IgD-negative memory B cell (primary cell): ENCODE data around the gene DMXL2. TPM values are rescaled to one million over a fixed set of nuclear protein-coding genes. Genes with fewer than 3 reads are reported as not detected.
"Not testable (repeated sequence)": the region's sequence is repeated elsewhere in the genome, so short reads cannot be mapped to it uniquely, and the experiment has no call there.

ENCODE experiments used
- H3K27ac Mint-ChIP-seq, 3 donors: one replicate each; pipeline ENCODE4 v1.8.0; 2020 to 2022; ENCODE audit warnings: mild to moderate bottlenecking in 3 of 3, mixed read lengths in 3 of 3, moderate library complexity in 1 of 3
- H3K27me3 Mint-ChIP-seq: one replicate; pipeline ENCODE4 v1.8.0; 2021; ENCODE audit warnings: mixed read lengths
- H3K36me3 Mint-ChIP-seq: one replicate; pipeline ENCODE4 v1.8.0; 2020; ENCODE audit warnings: mild to moderate bottlenecking, mixed read lengths
- H3K4me1 Mint-ChIP-seq, 3 donors: one replicate each; pipeline ENCODE4 v1.8.0; 2020 to 2022; ENCODE audit warnings: mixed read lengths in 3 of 3, mild to moderate bottlenecking in 1 of 3
- H3K4me3 Mint-ChIP-seq, 4 donors: one replicate each; pipeline ENCODE4 v1.8.0; 2020 to 2022; ENCODE audit warnings: mild to moderate bottlenecking in 4 of 4, mixed read lengths in 4 of 4, moderate library complexity in 3 of 4
- H3K9me3 Mint-ChIP-seq, 3 donors: one replicate each; pipeline ENCODE4 v1.8.0; 2020 to 2021; ENCODE audit warnings: mixed read lengths in 3 of 3, mild to moderate bottlenecking in 1 of 3
- polyA plus RNA-seq: library from polyadenylated mRNA; unstranded; fragments of 300-500 nt; fragmentation: Illumina TruSeq; gene quantifications from one replicate; pipeline ENCODE4 v1.2.3, GENCODE V29; 2021

DMXL2 gene
- polyA plus RNA-seq, 1 donor from 2014 or later, result 1.1 TPM

DNA sequence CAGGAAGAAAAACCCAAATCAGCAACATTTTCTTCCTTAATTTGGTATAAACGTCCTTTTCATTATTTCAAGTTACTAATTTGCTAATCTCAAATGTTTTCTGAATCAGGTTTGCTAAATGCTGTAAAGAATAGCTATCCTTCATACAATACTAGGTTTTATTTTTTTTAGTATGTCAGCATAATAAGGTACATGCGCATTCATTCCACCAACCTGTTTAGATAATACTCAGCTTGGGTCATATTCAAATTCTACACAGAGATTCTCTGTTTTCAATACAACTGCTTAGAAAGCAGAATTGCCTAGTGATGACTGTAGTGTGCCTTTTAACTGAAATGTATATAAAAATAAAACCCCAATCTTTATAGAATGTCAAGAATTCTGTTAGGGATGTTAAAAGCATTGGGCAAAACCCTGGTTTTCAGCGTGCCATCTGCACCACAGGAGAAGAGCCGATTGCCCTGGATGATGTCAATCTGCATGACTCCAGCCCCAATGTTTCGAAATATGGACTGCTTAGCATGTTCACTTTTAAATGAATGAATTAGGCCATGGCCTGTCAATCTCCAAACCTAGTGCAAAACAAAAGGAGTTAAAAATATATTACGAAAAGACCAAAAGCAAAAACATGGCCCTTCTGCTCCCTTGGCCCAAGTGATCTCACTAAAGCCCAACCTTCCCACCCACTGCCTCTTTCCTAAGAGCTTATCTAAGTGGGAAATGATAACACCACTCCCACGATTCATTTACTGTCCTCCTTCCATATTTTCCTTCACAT, 173.8 kb downstream of the DMXL2 start:
- no peak overlapping the region for H3K27ac Mint-ChIP-seq
- no peaks in the 10 kb centered on the region for H3K27me3 Mint-ChIP-seq
- H3K36me3 Mint-ChIP-seq, result peaks cover 4% of the 10 kb centered on the region
- no peaks in the 10 kb centered on the region for H3K4me1 Mint-ChIP-seq
- H3K4me3 Mint-ChIP-seq, result no peak overlapping the region
- H3K9me3 Mint-ChIP-seq, result no peaks in the 10 kb centered on the region

DNA sequence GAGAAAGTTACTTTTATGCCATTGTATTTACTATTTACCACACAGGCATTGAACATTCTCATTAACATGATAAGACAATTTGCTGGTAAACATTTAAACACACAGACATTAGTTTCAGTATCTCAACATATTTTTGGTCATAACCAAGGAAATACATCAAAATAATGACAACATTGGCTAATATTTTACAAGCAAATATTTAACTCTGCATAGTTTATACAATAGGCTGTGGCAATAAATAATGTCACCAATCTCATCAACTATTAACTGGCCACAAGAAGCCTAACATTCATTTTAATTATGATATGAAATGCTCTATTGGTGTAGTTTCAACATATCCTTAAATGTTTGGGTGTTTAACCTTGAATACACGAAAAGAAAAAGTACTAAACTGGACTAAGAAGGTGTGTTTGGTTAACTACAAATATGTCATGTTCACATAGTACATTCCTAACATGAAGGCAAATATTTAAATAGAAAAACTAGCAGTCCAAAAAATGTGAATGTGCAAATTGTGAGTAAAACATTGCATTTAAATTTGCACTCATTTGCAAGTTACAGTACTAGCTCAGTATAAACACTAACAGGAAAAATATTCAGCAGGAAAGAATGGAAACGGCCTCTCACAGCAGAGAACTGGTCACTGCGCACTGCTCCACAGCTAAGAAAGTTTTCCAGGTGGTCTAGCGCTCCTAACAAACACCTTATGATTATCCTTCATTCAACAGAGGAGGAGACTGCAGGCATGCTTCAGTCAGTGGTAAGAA, 174.5 kb downstream of the DMXL2 start:
- H3K27me3 Mint-ChIP-seq, result no peaks in the 10 kb centered on the region
- no peak overlapping the region for H3K27ac Mint-ChIP-seq
- no peaks in the 10 kb centered on the region for H3K9me3 Mint-ChIP-seq
- H3K4me3 Mint-ChIP-seq, result no peak overlapping the region
- H3K4me1 Mint-ChIP-seq, result no peaks in the 10 kb centered on the region
- peaks cover 4% of the 10 kb centered on the region for H3K36me3 Mint-ChIP-seq

DNA sequence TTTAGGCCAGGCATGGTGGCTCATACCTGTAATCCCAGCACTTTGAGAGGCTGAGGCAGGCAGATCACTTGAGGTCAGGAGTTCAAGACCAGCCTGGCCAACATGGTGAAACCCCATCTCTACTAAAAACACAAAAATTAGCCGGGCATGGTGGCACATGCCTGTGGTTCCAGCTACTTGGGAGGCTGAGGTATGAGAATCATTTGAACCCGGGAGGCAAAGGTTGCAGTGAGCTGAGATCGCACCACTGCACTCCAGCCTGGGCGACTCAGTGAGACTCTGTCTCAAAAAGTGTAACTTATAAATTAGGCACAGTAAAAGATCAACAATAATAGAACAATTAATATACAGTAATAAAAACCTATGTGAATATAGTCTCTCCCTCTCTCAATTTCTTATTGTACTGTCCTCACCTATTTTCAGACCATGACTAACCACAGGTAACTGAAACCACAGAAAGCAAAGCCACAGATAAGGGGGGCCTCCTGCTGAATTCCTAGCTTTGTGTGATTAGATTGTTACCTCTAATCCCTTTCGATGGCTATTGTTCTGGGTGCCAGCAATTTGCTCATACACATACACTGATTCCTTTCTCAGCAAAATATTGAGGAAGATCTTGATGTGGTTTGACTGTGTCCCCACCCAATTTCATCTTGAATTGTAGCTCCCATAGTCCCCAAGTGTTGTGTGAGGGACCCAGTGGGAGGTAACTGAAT, 176.4 kb downstream of the DMXL2 start:
- not testable (repeated sequence) for H3K4me1 Mint-ChIP-seq, H3K36me3 Mint-ChIP-seq, H3K27me3 Mint-ChIP-seq, H3K4me3 Mint-ChIP-seq, H3K9me3 Mint-ChIP-seq, H3K27ac Mint-ChIP-seq

DNA sequence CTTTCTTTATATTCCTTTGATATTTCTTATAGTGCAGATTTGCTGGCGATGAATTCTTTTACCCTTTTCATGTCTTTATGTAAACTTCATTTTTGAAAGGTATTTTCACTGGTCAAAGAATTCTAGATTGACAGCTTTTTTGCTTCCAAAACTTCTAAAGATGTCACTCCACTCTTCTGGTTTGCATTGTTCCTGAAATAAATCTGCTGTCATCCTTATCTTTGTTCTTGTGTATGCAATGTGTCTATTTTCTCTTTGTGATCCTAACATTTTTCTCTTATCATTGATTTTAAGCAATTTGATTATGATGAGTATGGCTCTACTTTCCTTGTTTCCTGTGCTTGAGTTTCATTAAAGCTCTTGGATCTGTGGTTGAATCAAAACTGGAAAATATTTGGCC, 177.8 kb downstream of the DMXL2 start:
- Mint-ChIP-seq H3K9me3 (no peaks in the 10 kb centered on the region), H3K27me3 (no peaks in the 10 kb centered on the region), H3K27ac (no peak overlapping the region), H3K36me3 (peaks cover 4% of the 10 kb centered on the region), H3K4me3 (no peak overlapping the region), H3K4me1 (no peaks in the 10 kb centered on the region)

DNA sequence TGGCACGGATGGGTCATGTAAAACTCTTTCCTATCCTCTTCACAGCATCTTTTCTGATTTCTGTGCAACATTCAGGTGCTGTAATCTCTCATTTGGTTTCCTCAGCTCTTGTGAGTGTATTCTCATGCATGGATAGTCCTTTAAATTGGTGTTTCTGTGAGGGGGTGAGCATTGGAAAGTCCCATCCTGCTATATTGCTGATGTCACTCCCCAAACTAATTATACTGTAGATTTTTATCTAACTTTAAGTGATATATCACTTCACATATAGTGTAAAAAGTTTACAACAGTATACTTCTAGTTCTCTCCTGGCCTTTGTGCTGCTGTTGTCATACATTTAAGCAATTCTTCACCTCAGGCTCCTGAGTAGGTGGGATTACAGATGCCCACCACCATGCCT, 178.5 kb downstream of the DMXL2 start:
- H3K36me3 Mint-ChIP-seq, result peaks cover 4% of the 10 kb centered on the region
- H3K4me3 Mint-ChIP-seq, result no peak overlapping the region
- H3K27ac Mint-ChIP-seq, result no peak overlapping the region
- H3K27me3 Mint-ChIP-seq, result no peaks in the 10 kb centered on the region
- no peaks in the 10 kb centered on the region for H3K4me1 Mint-ChIP-seq
- no peaks in the 10 kb centered on the region for H3K9me3 Mint-ChIP-seq

DNA sequence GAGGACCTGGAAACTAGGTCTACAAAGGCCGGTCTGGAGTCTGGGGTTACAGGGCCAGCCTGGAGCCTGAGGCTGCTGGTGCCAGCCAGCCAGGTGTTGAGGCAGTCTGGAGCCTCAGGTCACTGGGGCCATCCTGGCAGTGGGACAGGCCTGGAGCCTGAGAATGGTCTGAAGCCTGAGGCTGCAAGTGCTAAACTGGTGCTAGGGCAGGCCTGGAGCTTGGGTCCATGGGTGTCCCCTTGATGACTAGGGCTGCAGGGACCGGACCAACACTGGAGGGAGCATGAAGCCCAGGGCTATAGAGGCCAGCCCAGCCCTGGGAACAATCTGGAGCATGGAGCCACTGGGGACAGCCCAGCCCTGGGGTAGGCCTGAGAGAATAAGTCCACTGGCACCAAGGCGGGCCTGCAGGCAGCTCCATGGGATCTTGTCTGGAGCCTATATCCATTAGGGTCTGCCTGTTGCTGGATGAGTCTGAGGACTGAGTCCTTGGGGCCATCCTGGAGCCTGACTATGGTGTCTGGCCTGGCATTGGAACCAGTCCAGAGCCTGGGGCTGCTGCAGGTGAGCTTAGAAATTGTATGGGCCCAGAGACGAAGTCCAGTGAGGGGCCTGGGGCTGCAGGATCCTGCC, 179.2 kb downstream of the DMXL2 start:
- Mint-ChIP-seq H3K27ac (no peak overlapping the region), H3K4me1 (no peaks in the 10 kb centered on the region), H3K4me3 (no peak overlapping the region), H3K36me3 (peaks cover 2% of the 10 kb centered on the region), H3K27me3 (no peaks in the 10 kb centered on the region), H3K9me3 (peaks cover 0 to 4% (median 2%) of the 10 kb centered on the region in 3 donors)

DNA sequence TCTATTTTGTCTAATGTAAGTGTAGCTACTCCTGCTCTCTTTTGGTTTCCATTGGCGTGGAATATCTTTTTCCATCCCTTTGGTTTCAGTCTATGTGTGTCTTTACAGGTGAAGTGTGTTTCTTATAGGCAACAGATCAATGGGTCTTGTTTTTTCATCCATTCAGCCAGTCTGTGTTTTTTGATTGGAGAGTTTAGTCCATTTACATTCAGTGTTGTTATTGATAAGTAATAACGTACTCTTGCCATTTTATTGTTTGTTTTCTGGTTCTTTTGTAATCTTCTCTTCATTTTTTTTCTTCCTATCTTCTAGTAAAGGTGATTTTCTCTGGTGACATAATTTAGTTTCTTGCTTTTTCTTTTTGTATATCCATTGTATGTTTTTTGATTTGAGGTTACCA, 184.0 kb downstream of the DMXL2 start:
- Mint-ChIP-seq H3K4me1 (no peaks in the 10 kb centered on the region), H3K9me3 (peaks cover 0 to 12% (median 6%) of the 10 kb centered on the region in 3 donors), H3K36me3 (no peaks in the 10 kb centered on the region), H3K27ac (no peak overlapping the region), H3K27me3 (no peaks in the 10 kb centered on the region), H3K4me3 (no peak overlapping the region)

DNA sequence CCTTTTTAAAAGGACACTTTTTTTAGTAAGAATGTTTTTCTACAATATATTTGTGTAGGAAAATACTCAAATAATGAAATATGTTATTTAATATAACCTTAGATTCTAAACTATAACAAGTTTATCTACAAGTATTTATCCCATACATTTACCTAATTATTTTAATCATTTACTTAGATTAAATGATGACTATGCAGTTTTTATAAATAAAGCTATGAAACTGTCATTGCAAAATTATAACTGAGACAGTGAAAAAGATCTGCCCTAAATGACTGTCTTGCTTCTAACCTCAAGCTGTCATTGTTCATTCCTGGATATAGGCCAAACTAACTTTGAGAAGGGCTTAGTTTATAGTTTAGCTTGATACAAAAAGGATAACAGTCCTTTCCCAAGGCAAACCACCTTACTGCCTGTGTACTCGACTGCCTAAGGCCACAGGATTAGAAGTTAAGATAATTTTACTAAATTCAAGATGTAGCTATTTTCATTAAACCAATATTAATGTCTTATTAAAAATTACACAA, 197.0 kb downstream of the DMXL2 start:
- no peaks in the 10 kb centered on the region for H3K4me1 Mint-ChIP-seq
- no peaks in the 10 kb centered on the region for H3K9me3 Mint-ChIP-seq
- no peaks in the 10 kb centered on the region for H3K27me3 Mint-ChIP-seq
- H3K4me3 Mint-ChIP-seq, result no peak overlapping the region
- no peaks in the 10 kb centered on the region for H3K36me3 Mint-ChIP-seq
- no peak overlapping the region for H3K27ac Mint-ChIP-seq

DNA sequence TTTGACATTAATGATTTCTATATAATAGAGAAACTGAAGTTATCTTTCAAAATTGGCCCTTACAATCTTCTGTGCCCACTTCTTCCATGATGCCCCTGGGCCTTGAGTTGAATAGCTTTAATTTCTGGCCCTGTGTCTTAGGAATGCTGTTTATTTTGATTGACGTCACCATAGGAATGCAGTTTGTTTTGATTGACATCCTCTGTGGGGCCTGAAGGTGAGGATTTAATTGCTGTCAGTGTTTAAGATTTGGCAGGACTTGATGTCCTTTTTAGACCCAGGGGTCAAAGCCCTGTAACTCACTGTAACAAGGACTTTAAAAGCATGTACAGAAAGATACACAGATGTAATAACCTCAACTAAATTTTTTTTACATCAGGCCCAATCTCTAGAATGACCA, 197.8 kb downstream of the DMXL2 start:
- no peaks in the 10 kb centered on the region for H3K4me1 Mint-ChIP-seq

DNA sequence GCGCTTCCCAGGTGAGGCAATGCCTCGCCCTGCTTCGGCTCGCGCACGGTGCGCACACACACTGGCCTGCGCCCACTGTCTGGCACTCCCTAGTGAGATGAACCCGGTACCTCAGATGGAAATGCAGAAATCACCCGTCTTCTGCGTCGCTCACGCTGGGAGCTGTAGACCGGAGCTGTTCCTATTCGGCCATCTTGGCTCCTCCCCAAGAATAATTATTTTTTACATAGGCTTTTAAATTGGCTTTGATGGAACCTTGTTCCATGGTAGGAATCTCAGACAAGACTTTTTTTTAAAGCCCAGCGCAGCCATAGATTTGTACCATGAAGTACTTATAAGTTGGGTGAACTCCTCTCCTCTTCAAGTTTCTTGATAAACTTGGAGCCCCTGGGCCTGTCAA, 199.5 kb downstream of the DMXL2 start:
- H3K36me3 Mint-ChIP-seq, H3K27me3 Mint-ChIP-seq, H3K4me1 Mint-ChIP-seq, H3K27ac Mint-ChIP-seq, H3K9me3 Mint-ChIP-seq, H3K4me3 Mint-ChIP-seq: not testable (repeated sequence)

More for the DNA sequence above, 197.8 kb downstream of the DMXL2 start:
- Mint-ChIP-seq H3K4me3 (no peak overlapping the region), H3K27me3 (no peaks in the 10 kb centered on the region), H3K9me3 (no peaks in the 10 kb centered on the region), H3K36me3 (no peaks in the 10 kb centered on the region), H3K27ac (no peak overlapping the region)

DNA sequence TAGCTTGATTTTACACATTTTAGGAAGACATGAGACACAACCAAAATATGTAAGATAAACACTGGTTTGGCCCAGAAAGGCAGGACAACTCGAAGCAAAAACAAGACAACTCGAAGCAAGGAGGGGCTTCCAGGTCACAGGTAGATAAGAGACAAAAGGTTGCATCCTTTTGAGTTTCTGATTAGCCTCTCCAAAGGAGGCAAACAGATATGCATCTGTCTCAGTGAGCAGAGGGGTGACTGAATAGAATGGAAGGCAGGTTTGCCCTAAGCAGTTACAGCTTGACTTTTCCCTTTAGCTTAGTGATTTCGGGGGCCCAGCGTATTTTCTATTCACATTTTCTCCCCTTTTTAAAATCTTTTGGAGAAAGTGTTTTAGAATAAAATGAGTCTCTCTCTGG, 206.4 kb downstream of the DMXL2 start:
- Mint-ChIP-seq H3K36me3 (no peaks in the 10 kb centered on the region), H3K9me3 (peaks cover 0 to 1% (median 0%) of the 10 kb centered on the region in 3 donors), H3K4me3 (no peak overlapping the region), H3K27me3 (no peaks in the 10 kb centered on the region), H3K4me1 (no peaks in the 10 kb centered on the region), H3K27ac (peak overlapping the region in 1 of 3 donors; percentile 7)

DNA sequence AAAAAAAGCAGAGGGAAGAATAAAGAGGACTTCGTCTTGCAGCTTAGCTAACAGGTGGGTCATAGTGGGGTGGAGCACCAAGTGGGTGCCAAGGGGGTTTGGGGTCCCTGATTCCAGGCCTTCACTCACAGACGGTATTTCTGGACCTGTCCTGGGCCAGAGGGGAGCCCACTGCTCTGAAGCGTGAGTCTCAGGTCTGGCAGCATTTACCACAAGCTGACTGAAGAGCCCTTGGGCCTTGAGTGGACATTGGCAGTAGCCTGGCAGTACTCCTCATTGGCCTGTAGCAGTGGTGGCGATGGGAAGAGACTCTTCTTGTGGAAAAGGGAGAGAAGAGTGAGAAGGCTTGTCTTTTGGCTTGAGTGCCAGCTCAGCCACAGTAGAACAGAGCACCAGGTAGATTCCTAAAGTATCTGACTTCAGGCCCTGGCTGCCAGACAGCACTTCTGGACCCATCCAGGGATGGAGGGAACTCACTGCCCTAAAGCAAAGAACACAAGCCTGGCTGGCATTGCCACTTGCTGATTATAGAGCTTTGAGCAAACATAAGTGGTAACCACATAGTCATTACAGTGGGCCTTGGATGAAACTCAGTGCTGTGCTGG, 208.2 kb downstream of the DMXL2 start:
- H3K27ac Mint-ChIP-seq, result no peak overlapping the region
- no peak overlapping the region for H3K4me3 Mint-ChIP-seq
- no peaks in the 10 kb centered on the region for H3K36me3 Mint-ChIP-seq
- no peaks in the 10 kb centered on the region for H3K4me1 Mint-ChIP-seq
- peaks cover 0 to 2% (median 1%) of the 10 kb centered on the region in 3 donors for H3K9me3 Mint-ChIP-seq
- H3K27me3 Mint-ChIP-seq, result no peaks in the 10 kb centered on the region

DNA sequence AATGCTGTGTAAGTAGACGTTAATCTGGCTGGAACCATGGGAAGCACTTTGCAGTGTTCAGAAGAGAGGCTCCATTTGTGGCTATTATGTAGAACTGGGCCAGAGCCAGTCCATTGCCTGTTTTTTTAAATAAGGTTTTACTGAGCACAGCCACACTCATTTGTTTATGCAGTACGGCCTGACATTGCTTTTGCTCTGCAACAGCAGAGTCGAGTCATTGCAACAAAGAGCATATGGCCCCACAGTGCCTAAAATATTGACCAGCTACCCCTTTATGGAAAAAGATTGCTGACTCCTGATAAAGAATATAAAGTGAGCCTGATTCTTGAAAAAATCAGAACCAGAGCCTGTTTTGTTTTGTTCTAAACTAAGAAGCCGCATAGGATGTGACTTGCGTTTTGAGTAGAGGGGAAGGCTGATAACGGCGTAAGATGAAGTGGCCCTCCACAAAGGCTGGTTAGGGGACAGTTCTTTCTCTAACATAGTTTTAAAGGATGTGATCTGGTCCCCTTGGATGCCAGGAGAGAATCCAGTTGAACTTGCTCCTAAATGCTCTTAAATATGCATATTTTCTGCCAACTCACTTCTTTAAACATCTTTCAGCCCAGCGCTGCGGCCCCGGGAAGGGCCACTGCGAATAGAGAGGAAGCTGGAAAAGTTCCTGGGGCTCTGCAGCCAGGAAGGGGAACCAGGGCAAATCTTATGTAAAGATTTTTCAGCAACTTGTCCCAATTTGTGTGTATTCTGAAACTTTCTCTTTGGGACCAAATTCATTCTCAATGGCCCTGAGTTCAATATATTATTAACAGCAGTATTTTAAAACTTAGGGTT, 216.7 kb downstream of the DMXL2 start:
- Mint-ChIP-seq H3K27ac (no peak overlapping the region), H3K4me1 (peaks cover 0 to 4% (median 2%) of the 10 kb centered on the region in 3 donors), H3K9me3 (peaks cover 0 to 2% (median 2%) of the 10 kb centered on the region in 3 donors), H3K4me3 (no peak overlapping the region), H3K27me3 (peaks cover 6% of the 10 kb centered on the region), H3K36me3 (no peaks in the 10 kb centered on the region)
